H4 (cell line): Measurements from ENCODE around the gene USP7. TPM values are rescaled to one million over a fixed set of nuclear protein-coding genes. Genes with fewer than 3 reads are reported as not detected.
A peak's percentile ranks its signal among the peaks of the same experiment; 100 is the strongest.
"Not testable (repeated sequence)": the region's sequence is repeated elsewhere in the genome, so short reads cannot be mapped to it uniquely, and the experiment has no call there.

Experiments
- DNase-seq: peaks from one replicate; pipeline ENCODE4 v3.0.0-alpha.2; 2015; ENCODE audit warnings: low spot score
- total RNA-seq: library from RNA; depleted of rRNA; stranded (reverse); fragments of >200 nt; shearing (Covaris generic); gene quantifications from 2 replicates; pipeline ENCODE4 v1.2.3, GENCODE V29; 2014

Gene USP7
- total RNA-seq, 1 experiment from 2014 or later, result 33.8 TPM

GRCh38 chr16:8972843-8973586 lies 9.3 kb upstream of the USP7 start:
- DNase-seq, result no peak

- no peak for DNase-seq
These were observed 7.7 kb upstream of the USP7 start for GRCh38 chr16:8971416-8971815.

DNA sequence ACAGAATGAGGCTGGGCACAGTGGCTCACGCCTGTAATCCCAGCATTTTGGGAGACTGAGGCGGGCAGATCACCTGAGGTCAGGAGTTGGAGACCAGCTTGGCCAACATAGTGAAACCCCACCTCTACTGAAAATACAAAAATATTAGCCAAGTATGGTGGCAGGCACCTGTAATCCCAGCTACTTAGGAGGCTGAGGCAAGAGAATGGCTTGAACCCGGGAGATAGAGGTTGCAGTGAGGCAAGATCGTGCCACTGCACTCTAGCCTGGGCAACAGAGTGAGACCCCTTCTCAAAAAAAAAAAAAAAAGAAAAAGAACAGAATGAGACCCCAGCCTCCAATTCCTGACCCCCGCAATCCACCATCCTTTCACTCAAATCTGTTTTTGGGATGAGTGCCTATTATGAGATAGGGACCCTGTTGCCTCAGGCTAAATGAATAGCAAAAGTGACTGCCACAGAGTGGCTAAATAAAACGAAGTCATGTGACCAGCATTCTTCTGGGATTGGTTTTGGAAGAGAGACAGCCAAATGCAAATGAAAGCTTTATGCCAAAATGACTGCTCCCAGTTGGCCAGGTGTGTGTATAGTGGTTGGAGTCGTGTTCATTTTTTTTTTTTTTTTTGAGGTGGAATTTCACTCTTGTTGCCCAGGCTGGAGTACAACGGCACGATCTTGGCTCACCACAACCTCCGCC lies 5.6 kb upstream of the USP7 start:
- not testable (repeated sequence) for DNase-seq

GRCh38 chr16:8968054-8968453 lies 4.3 kb upstream of the USP7 start:
- not testable (repeated sequence) for DNase-seq

DNA sequence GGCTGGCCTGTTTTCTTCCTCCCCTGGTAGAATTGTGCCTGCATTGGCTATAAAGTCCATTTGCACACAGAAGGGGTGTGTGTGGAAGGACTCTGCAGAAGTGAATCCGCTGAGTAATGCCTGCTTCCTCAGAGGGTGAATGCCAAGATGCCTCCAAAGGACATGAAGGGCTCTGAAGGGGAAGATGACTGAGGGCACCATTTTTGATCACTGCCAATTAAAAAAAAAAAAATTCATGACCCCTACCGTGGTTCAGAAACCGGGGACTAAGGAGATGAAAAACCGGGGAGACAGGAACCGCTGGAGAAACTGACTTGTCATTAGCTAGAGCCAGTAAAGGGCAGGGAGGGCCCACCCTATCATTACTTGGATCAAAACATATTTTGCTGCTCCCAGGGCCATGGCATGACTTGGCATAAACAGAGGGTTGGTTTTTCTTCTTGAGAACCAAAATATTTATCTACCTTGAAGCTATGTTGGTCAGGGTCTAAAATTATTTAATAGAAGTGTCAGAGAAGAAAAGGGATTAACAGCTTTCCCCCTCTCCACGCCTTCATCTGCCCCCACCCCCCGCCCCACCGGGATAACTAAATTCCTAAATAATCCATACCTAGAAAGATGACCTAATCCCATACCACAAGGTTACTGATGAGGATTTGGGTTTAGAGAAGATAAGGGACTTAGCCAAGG lies 3.6 kb upstream of the USP7 start:
- DNase-seq, result peak; percentile 41

- no peak for DNase-seq
These were observed 3.1 kb upstream of the USP7 start for GRCh38 chr16:8966817-8967131.

DNA sequence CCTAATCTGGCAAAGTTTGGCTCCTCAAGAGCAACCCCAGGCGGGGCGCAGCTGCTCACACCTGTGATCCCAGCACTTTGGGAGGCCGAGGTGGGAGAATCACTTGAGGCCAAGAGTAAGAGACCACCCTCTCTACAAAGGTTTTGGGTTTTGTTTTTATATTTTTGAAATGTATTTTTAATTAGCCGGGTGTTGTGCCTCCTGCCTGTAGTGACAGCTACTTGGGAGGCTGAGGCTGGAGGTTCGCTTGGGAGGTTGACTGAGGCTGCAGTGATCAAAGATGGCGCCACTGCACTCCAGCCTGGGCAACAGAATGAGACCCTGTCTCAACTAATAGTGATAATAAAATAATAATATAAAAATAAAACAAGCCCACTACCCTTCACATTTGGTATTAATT lies 756 bp upstream of the USP7 start:
- no peak for DNase-seq

DNA sequence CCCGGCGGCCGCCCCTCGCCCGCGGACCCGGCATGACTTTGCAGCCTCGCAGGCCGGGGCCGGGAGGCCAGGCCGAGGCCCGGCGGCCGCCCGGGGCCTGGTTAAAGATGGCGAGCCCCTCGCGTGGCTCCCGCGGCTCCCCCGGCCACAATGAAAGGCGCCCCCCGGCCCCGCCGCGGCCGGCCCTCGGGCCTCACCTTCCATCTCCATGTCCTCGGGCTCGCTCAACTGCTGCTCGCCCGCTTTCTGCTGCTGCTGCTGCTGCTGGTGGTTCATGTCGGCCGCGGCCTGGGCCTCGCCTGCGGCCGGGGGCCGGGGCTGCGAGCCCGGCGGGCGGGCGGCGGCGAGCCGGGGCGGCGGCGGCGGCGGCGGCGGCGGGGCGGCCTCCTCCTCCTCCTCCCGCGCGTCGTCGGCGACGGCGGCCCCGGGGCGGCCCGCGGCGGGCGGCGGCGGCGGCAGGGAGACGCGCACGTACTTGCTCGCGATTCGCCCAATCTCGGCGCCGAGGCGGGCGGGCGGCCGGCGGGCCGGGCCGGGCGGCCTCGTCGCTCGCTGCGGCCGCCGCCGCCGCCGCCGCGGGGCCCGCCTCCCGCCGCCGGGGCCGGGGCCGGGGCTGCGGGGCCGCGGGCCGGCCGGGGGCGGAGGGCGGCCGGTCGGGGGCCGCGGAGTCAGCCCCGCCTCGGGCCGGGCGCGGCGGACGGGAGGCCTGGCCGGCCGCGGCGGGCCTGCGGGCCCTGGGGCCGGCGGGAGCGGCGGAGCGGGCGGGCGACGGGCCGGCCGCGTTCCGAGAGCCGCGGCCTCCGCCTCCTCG lies 491 bp downstream of the USP7 start:
- no peak for DNase-seq

DNA sequence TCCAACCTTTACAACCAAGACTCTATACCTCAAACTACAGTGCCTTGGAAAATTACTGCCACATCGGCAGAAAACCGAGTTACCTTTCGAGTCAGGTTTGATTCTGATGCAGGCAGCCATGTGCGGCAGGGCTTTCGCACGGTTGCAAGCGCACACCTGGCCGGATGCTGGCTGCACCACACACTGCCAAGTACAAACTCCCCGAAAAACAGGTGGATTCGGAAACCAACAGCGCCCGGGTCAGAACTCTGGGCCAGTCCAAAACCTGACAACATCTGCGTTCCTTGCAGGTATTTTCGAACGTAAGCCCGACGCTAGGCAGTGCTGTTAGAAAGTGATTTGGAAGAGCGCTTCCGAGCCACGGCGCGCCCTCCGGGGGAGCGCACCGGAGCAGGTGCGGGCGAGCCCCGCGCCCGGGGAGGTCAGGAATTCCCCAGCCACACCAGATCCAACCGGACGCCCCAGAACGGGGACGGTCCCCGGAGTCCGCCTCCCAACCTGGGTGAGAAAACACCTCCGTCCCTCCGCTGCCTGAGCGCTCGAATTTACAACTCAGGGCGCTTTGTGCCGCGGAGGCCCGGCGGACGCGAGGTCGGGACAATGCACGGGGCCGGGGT lies 1.2 kb downstream of the USP7 start:
- no peak for DNase-seq

GRCh38 chr16:8961811-8962390 lies 1.8 kb downstream of the USP7 start:
- no peak for DNase-seq

DNA sequence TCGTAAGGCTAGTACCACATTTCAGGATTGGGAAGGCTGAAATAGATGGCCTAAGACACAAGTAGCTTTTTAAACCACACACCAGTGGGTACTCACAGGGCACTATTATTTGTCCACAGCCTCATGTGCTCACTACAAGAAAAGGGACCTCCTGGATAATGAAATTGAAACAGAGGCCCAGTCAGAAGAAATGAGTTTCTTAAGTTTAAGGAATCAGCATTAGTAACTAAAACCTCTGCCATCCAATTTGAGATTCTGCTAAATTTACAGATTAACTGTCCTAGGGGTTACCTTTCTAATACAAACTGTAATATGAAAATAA lies 3.0 kb downstream of the USP7 start:
- no peak for DNase-seq

GRCh38 chr16:8959921-8960787 lies 3.6 kb downstream of the USP7 start:
- no peak for DNase-seq

DNA sequence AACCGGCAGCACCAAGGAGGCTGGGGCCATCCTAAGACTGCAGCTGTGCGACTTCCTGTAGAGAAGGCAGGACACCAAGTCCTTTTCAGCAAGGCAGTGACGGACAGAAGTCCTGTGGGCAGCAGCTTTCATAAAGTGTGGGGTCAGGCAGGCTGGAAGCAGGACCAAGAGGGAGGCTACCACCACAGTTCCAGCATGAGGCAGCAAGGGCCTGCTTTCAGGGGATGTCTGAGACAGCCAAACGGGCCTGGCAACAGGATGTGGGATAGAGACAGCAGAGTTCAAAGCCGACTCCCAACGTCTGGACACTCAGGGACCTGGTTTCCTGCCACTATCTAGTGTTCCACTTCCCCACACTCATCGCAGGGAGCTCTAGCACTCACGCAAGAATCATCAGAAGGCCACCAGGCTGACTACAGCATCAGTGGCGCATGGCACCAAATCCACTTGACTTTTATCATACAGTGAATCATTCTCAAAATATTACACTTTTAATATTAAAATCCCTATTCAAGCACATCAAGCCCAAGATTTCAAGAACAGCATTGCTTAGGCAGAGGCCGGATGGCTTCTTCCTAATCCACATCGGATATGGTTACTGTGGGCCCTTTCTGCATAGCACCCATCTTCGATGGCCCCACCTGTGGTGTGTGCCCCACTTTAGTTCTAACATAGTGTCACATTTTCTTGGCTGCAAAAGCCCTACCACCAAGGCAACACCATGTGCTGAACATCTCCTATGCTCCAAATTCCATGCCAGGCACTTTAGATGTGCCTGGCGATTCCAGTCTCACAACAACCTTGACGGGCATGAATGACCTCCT lies 5.2 kb downstream of the USP7 start:
- peak; percentile 42 for DNase-seq

- DNase-seq, result no peak
These were observed 6.1 kb downstream of the USP7 start for GRCh38 chr16:8957509-8958157.

DNA sequence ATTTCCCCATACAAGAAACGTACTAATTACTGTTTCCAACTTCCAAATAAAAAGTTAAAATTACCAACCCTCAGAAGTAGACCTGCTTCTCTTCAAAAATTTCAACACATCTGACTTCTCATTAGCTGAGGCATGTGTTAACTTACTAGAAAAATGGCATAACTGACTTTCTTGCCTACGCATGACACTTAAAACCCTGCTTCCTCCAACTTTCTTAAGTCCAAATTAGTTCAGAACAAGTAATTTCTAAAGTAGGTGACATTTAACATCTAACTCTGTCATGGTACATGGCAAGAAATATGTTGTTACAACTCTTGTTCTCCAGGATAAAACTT lies 6.7 kb downstream of the USP7 start:
- DNase-seq, result no peak

DNA sequence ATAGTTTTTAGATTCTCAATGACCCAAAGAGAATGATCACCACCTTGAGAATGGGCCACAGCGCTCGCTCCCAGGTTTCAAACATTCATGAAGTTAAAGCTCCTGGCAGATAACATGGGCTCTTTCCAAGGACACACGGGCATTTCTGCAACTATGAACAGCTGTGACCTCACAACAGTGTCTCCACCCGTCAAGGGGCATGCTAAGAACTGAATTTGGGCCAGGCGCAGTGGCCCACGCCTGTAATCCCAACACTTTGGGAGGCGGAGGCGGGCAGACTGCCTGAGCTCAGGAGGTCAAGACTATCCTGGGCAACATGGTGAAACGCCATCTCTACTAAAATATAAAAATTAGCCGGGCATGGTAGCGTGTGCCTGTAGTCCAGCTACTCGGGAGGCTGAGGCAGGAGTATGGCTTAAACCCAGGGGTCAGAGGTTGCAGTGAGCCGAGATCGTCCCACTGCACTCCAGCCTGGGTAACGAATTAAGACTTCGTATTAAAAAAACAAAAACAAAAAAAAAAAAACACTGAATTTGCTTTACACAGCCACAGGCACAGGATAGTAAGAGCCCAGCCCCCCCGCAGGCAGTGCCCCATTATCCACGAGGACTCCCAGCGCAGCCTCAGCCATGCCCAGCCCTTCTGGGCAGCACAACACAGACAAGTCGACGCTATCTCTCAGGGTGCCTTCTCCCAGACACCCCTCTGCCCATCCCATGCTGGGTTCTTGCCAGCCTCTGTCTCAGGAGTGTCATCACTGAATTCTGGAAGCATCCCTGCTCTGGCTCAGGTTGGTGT lies 7.2 kb downstream of the USP7 start:
- DNase-seq, result no peak

DNA sequence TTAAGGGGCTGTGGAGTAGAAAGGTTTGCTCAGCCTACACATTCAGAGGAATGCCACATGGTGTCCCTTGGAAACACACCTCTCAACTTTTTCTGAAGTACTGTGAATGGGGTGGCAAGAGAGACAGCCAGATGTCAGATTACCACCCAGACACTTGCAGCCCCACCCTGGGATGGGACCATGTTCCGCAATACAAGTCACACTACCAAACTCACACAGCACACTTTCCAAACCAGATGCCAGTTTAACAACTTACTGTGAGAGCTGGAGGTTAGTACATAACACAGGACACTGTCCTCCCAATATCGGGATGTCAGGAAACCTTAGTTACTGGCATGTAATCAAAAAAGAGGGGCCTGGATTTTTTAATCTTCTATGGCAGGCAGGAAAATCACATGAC lies 7.9 kb downstream of the USP7 start:
- DNase-seq, result no peak

- DNase-seq, result no peak
These were observed 10.6 kb downstream of the USP7 start for GRCh38 chr16:8953064-8953463.
